MM.1S (cell line): ENCODE results near the gene NBEAL2.

Experiments
- DNase-seq: peaks from one replicate; pipeline ENCODE4 v3.0.0-alpha.2; 2015
- H2AFZ ChIP-seq: fragments of 300-600 bp; sonication (generic); 2 replicates; pipeline ENCODE4 v1.6.0; 2016; ENCODE audit warnings: antibody characterized with exemption, low read length
- H3F3A ChIP-seq: fragments of 300-600 bp; sonication (generic); 2 replicates; pipeline ENCODE4 v1.6.1; 2016; ENCODE audit warnings: mild to moderate bottlenecking, antibody characterized with exemption, low read length, moderate library complexity, mixed read lengths; ENCODE audit not compliant: insufficient read depth
- H3K27ac ChIP-seq: fragments of 300-600 bp; sonication (generic); 2 replicates; pipeline ENCODE4 v1.5.1; 2016; ENCODE audit warnings: mild to moderate bottlenecking, low read length
- H3K27me3 ChIP-seq: fragments of 300-600 bp; sonication (generic); replicated peaks from 2 replicates; pipeline ENCODE4 v1.6.0; 2016; ENCODE audit warnings: low read length; ENCODE audit not compliant: insufficient read depth
- H3K36me3 ChIP-seq: fragments of 300-600 bp; sonication (generic); replicated peaks from 2 replicates; pipeline ENCODE4 v1.6.1; 2016; ENCODE audit warnings: mild to moderate bottlenecking, low read length, mixed read lengths; ENCODE audit not compliant: insufficient read depth
- H3K4me1 ChIP-seq: fragments of 300-600 bp; sonication (generic); 2 replicates; pipeline ENCODE4 v1.6.1; 2016; ENCODE audit warnings: low read length, mixed read lengths
- H3K4me2 ChIP-seq: fragments of 300-600 bp; sonication (generic); 2 replicates; pipeline ENCODE4 v1.6.0; 2016; ENCODE audit warnings: low read depth, low read length
- H3K4me3 ChIP-seq: fragments of 300-600 bp; sonication (generic); 2 replicates; pipeline ENCODE4 v1.5.1; 2016; ENCODE audit warnings: low read length, mixed read lengths
- H3K79me2 ChIP-seq: fragments of 300-600 bp; sonication (generic); 2 replicates; pipeline ENCODE4 v1.6.1; 2016; ENCODE audit warnings: mixed run types, low read length, mixed read lengths
- H3K9ac ChIP-seq: fragments of 300-600 bp; sonication (generic); 2 replicates; pipeline ENCODE4 v1.6.1; 2016; ENCODE audit warnings: low read length, mixed read lengths
- H3K9me2 ChIP-seq: fragments of 300-600 bp; sonication (generic); replicated peaks from 2 replicates; pipeline ENCODE4 v1.6.1; 2016; ENCODE audit warnings: mild to moderate bottlenecking, low read length, mixed read lengths; ENCODE audit not compliant: insufficient read depth
- H3K9me3 ChIP-seq: fragments of 300-600 bp; sonication (generic); replicated peaks from 2 replicates; pipeline ENCODE4 v1.6.1; 2016; ENCODE audit warnings: mild to moderate bottlenecking, low read length, mixed read lengths; ENCODE audit not compliant: insufficient read depth
- H4K20me1 ChIP-seq: fragments of 300-600 bp; sonication (generic); 2 replicates; pipeline ENCODE4 v1.6.1; 2016; ENCODE audit warnings: mild to moderate bottlenecking, low read length, moderate library complexity, mixed read lengths; ENCODE audit not compliant: insufficient read depth
- CTCF ChIP-seq: fragments of 300-600 bp; sonication (generic); IDR thresholded peaks from 2 replicates; pipeline ENCODE4 v1.5.1; 2016; ENCODE audit warnings: antibody characterized with exemption, low read length, mixed read lengths
- EZH2 ChIP-seq: fragments of 300-600 bp; sonication (generic); optimal IDR thresholded peaks from 2 replicates; pipeline ENCODE3; 2017; ENCODE audit warnings: low read depth, mild to moderate bottlenecking, antibody characterized with exemption, low read length, mixed read lengths
- EZH2phosphoT487 ChIP-seq: fragments of 300-600 bp; sonication (generic); IDR thresholded peaks from 2 replicates; pipeline ENCODE4 v1.6.1; 2018; ENCODE audit warnings: antibody characterized with exemption, low read length

Gene NBEAL2

GRCh38 chr3:46954178-46954577 is 25.3 kb upstream of the NBEAL2 start:
- TF ChIP-seq CTCF: no peak
- no peak for TF ChIP-seq EZH2
- peaks cover 98% of the 10 kb centered on the region for H3K79me2 ChIP-seq
- H4K20me1 ChIP-seq: peaks cover 80% of the 10 kb centered on the region
- no peaks in the 10 kb centered on the region for H3K27me3 ChIP-seq
- H2AFZ ChIP-seq: no peak overlapping the region
- no peaks in the 10 kb centered on the region for H3K9me3 ChIP-seq
- no peak overlapping the region for H3K27ac ChIP-seq
- no peaks in the 10 kb centered on the region for H3K36me3 ChIP-seq
- H3K9me2 ChIP-seq: no peaks in the 10 kb centered on the region
- H3K4me1 ChIP-seq: peaks cover 5% of the 10 kb centered on the region
- no peaks in the 10 kb centered on the region for H3F3A ChIP-seq
- no peak overlapping the region for H3K4me2 ChIP-seq
- no peak overlapping the region for H3K4me3 ChIP-seq
- no peak overlapping the region for H3K9ac ChIP-seq
- DNase-seq: no peak

- Histone ChIP-seq H3K9me2 (no peaks in the 10 kb centered on the region), H3K9me3 (no peaks in the 10 kb centered on the region), H4K20me1 (peaks cover 82% of the 10 kb centered on the region), H3K27me3 (no peaks in the 10 kb centered on the region), H3K27ac (no peak overlapping the region), H3K4me3 (no peak overlapping the region), H3K36me3 (no peaks in the 10 kb centered on the region), H2AFZ (no peak overlapping the region), H3K79me2 (peaks cover 98% of the 10 kb centered on the region), H3F3A (no peaks in the 10 kb centered on the region), H3K4me2 (no peak overlapping the region), H3K9ac (no peak overlapping the region), H3K4me1 (no peaks in the 10 kb centered on the region)
- no peak for DNase-seq
- TF ChIP-seq EZH2phosphoT487 (no peak), EZH2 (no peak), CTCF (no peak)
These were observed 24.3 kb upstream of the NBEAL2 start for GRCh38 chr3:46955157-46955556.

GRCh38 chr3:46955801-46956259 is 23.6 kb upstream of the NBEAL2 start:
- Histone ChIP-seq H3K9ac (no peak overlapping the region), H3K27me3 (no peaks in the 10 kb centered on the region), H3K4me3 (no peak overlapping the region), H3K9me3 (no peaks in the 10 kb centered on the region), H3K4me1 (no peaks in the 10 kb centered on the region), H3K36me3 (no peaks in the 10 kb centered on the region), H2AFZ (no peak overlapping the region), H3K9me2 (no peaks in the 10 kb centered on the region), H3F3A (no peaks in the 10 kb centered on the region), H4K20me1 (peaks cover 83% of the 10 kb centered on the region), H3K79me2 (peaks cover 98% of the 10 kb centered on the region), H3K27ac (no peak overlapping the region), H3K4me2 (no peak overlapping the region)
- TF ChIP-seq CTCF (no peak), EZH2 (no peak), EZH2phosphoT487 (no peak)
- DNase-seq: no peak
